Measurements from ENCODE around the gene DPCD.

- no peak for TF ChIP-seq POLR2A (IDR thresholded peaks at IDR 0.05)
- TF ChIP-seq, protein P1, sequence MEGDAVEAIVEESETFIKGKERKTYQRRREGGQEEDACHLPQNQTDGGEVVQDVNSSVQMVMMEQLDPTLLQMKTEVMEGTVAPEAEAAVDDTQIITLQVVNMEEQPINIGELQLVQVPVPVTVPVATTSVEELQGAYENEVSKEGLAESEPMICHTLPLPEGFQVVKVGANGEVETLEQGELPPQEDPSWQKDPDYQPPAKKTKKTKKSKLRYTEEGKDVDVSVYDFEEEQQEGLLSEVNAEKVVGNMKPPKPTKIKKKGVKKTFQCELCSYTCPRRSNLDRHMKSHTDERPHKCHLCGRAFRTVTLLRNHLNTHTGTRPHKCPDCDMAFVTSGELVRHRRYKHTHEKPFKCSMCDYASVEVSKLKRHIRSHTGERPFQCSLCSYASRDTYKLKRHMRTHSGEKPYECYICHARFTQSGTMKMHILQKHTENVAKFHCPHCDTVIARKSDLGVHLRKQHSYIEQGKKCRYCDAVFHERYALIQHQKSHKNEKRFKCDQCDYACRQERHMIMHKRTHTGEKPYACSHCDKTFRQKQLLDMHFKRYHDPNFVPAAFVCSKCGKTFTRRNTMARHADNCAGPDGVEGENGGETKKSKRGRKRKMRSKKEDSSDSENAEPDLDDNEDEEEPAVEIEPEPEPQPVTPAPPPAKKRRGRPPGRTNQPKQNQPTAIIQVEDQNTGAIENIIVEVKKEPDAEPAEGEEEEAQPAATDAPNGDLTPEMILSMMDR (IDR thresholded peaks at IDR 0.05) = no peak
These were observed 15.3 kb upstream of the DPCD start for GRCh38 chr10:101572785-101573184.
